ENCODE data around the gene AKAP8L. TPM values are rescaled to one million over a fixed set of nuclear protein-coding genes. Genes with fewer than 3 reads are reported as not detected.

AKAP8L gene
- total and polyA plus RNA-seq, 2 of the 8 experiments (the other 6 are each of a cell fraction or from before 2014, with no cell fraction given) = 75.1 to 138 TPM

DNA sequence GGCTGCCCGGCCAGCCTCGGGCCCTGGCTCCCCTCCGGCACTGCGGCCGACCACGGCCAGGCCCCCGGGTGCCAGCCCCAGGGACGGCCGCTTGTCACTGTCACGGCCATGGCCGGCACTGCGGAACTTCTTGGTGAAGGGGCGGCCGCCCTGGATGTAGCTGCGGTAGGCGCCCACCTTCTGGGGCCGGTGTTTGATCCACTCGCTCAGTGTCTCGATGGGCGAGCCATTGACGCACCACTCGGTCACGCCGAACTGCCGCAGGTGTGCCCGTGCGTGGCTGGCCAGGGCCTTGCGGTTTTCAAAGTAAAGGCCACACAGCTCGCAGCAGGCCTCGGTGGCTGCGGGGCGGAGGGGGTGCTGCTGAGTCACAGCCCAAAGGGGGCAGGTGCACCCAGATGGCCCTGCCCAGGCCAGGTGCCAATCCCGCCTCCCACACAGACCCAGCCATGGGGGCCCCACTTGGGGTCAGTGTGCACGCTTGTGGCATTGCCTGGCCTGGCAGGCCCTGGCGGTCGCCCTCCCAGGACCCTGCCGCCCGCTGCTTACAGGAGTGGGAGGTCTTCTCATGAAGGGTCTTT lies 6.0 kb upstream of the AKAP8L start:
- no peak overlapping the region for H3K56ac ChIP-seq (replicated peaks; ENCODE audit: insufficient read length, low read depth, low read length)
- H3K4ac ChIP-seq (replicated peaks; ENCODE audit: insufficient read length, low read depth, low read length) = no peak overlapping the region
- no peak overlapping the region for H3K14ac ChIP-seq (ENCODE audit: insufficient read length)
- WGBS, 2 experiments (ENCODE audit: extremely low coverage in 1 of 2, insufficient coverage in 1 of 2, insufficient read length in 1 of 2, insufficient replicate concordance in 2 of 2, low coverage in 1 of 2, low lambda C conversion rate in 2 of 2, missing lambda C conversion rate in 1 of 2) = 95% methylated on average over 37 of the region's 38 CpGs; no CpG with 5 or more reads in 1 of the 2 experiments
- H3K4me1 ChIP-seq (replicated peaks in 1 of 4; ENCODE audit: control insufficient read depth in 3 of 4, insufficient read depth in 4 of 4, low read length in 3 of 4) = no peaks in the 10 kb centered on the region
- no peak overlapping the region for H3K9ac ChIP-seq (replicated peaks in 1 of 4; ENCODE audit: extremely low read depth in 1 of 4, low read depth in 3 of 4, low read length in 3 of 4)
- H3K79me2 ChIP-seq (ENCODE audit: control insufficient read depth in 1 of 2, insufficient read depth in 2 of 2, low read length in 2 of 2) = peaks cover 0 to 5% of the 10 kb centered on the region in 2 experiments; a peak in 1 of 4 replicates
- no peaks in the 10 kb centered on the region for H3K23me2 ChIP-seq (ENCODE audit: low read depth, low read length)
- no peak overlapping the region for H3K23ac ChIP-seq (ENCODE audit: insufficient read length)
- no peak overlapping the region for H2AK5ac ChIP-seq (ENCODE audit: low read depth, low read length)
- H3K4me3 ChIP-seq (ENCODE audit: extremely low read depth in 1 of 4, insufficient read depth in 2 of 4, low read depth in 3 of 4, low read length in 4 of 4) = no peak overlapping the region
- H4K91ac ChIP-seq (replicated peaks; ENCODE audit: insufficient read length, low read length) = no peak overlapping the region
- no peak overlapping the region for H4K5ac ChIP-seq (ENCODE audit: insufficient read length, low read depth, low read length)
- H3K4me2 ChIP-seq (ENCODE audit: insufficient read depth in 1 of 2, low read depth in 2 of 2, low read length in 2 of 2) = no peak overlapping the region
- no peaks in the 10 kb centered on the region for H3K27me3 ChIP-seq (replicated peaks in 1 of 4; ENCODE audit: control insufficient read depth in 3 of 4, extremely low read depth in 1 of 4, insufficient read depth in 3 of 4, low read length in 3 of 4)
- H3K36me3 ChIP-seq (ENCODE audit: control insufficient read depth in 2 of 4, insufficient read depth in 4 of 4, low read length in 3 of 4) = peaks cover 2 to 44% (median 21%) of the 10 kb centered on the region in 4 experiments; a peak in 6 of 8 replicates
- DNase-seq (ENCODE audit: low read depth in 1 of 2, low spot score in 2 of 2) (no peak), FAIRE-seq (no peak)
- no peak overlapping the region for H2AFZ ChIP-seq (ENCODE audit: low read length)
- H4K8ac ChIP-seq (ENCODE audit: extremely low read depth, insufficient read depth, low read length) = no peak overlapping the region
- H2BK15ac ChIP-seq (ENCODE audit: low read length) = no peak overlapping the region
- peaks cover 6% of the 10 kb centered on the region; the same call in 1 of the 2 replicates for H3K79me1 ChIP-seq (ENCODE audit: low read depth, low read length)
- H3K9me3 ChIP-seq (ENCODE audit: insufficient read depth in 2 of 2, low read depth in 1 of 2, low read length in 1 of 2) = peaks cover 3 to 4% of the 10 kb centered on the region in 2 experiments; a peak in 1 of 4 replicates
- H4K20me1 ChIP-seq (replicated peaks in 1 of 2; ENCODE audit: control insufficient read depth in 1 of 2, insufficient read depth in 2 of 2, low read length in 2 of 2) = peaks cover 4 to 8% of the 10 kb centered on the region in 2 experiments
- ChIA-PET CTCF (ENCODE audit: partially characterized antibody) (no interaction called here), POLR2A (ENCODE audit: partially characterized antibody) (no interaction called here)
- H2BK12ac ChIP-seq (ENCODE audit: low read depth, low read length) = no peak overlapping the region
- no peak overlapping the region for H3K18ac ChIP-seq (ENCODE audit: extremely low read depth, low read length)
- no peak overlapping the region for H2BK20ac ChIP-seq (ENCODE audit: low read length)
- H3K27ac ChIP-seq (ENCODE audit: low read depth, low read length) = no peak overlapping the region
- no peak overlapping the region for H2BK120ac ChIP-seq (replicated peaks; ENCODE audit: low read depth, low read length)
- H2BK5ac ChIP-seq (ENCODE audit: low read depth, low read length) = no peak overlapping the region
- TF ChIP-seq MAFK (IDR thresholded peaks at IDR 0.05; ENCODE audit: low read depth, low read length) (no peak), TAF1 (IDR thresholded peaks at IDR 0.05; ENCODE audit: low read depth, low read length) (no peak)
- TF ChIP-seq, protein P1, sequence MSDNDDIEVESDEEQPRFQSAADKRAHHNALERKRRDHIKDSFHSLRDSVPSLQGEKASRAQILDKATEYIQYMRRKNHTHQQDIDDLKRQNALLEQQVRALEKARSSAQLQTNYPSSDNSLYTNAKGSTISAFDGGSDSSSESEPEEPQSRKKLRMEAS (IDR thresholded peaks at IDR 0.05) = no peak

Data from H1 (cell line).